Tibial nerve (tissue), 4 donors: ENCODE results near the gene RCE1. TPM values are rescaled to one million over a fixed set of nuclear protein-coding genes. Genes with fewer than 3 reads are reported as not detected.

ENCODE experiments used
- DNase-seq, 2 donors: peaks; one replicate each; pipeline ENCODE4 v3.0.0-alpha.2; 2019; ENCODE audit warnings: low spot score in 2 of 2
- H3K27ac ChIP-seq, 4 donors: fragments of 200-600 bp; sonication (generic) in 3 of 4; one replicate each; pipeline ENCODE4 v1.5.1; 2017 to 2019; ENCODE audit warnings: mild to moderate bottlenecking in 1 of 4
- H3K27me3 ChIP-seq, 2 donors: fragments of 200-600 bp; sonication (generic) in 1 of 2; one replicate each; pipeline versions ENCODE4 v1.5.1 to v1.6.0; 2017 to 2019
- H3K36me3 ChIP-seq, 3 donors: fragments of 200-600 bp; sonication (generic); one replicate each; pipeline ENCODE4 v1.5.1; 2018 to 2019
- H3K4me1 ChIP-seq, 4 donors: fragments of 200-600 bp; sonication (generic) in 3 of 4; one replicate each; pipeline ENCODE4 v1.5.1; 2017 to 2019
- H3K4me3 ChIP-seq, 4 donors: fragments of 200-600 bp; sonication (generic) in 3 of 4; one replicate each; pipeline ENCODE4 v1.5.1; 2017 to 2019; ENCODE audit warnings: mild to moderate bottlenecking in 1 of 4, moderate library complexity in 1 of 4
- H3K9me3 ChIP-seq, 4 donors: fragments of 200-600 bp; sonication (generic) in 3 of 4; one replicate each; pipeline ENCODE4 v1.5.1; 2017 to 2019
- EP300 ChIP-seq, 2 donors: sonication (generic); formaldehyde crosslinking; IDR thresholded peaks; one replicate each; pipeline ENCODE4 v1.6.1; 2017; ENCODE audit warnings: antibody characterized with exemption in 2 of 2, mild to moderate bottlenecking in 1 of 2
- POLR2A ChIP-seq, 2 donors: fragments of 450-650 bp; IDR thresholded peaks; one replicate each; pipeline ENCODE4 v1.6.1; 2017; ENCODE audit warnings: antibody characterized with exemption in 2 of 2, mild to moderate bottlenecking in 2 of 2, moderate library complexity in 2 of 2
- WGBS, 2 donors: methylation state at CpG; one replicate each; pipeline ENCODE4 v1.1.5; 2018; 5-methylcytosine and 5-hydroxymethylcytosine counted together
- total RNA-seq, 4 donors: library from RNA; depleted of rRNA; stranded (reverse); fragments of >200 nt; gene quantifications; one replicate each; pipeline ENCODE4 v1.1.0, GENCODE V29; 2016
- TF ChIP-seq, protein P1 (sequence below), 5 experiments: fragments of 200-600 bp in 3 of 5; fragments of 450-650 bp in 2 of 5; sonication (generic) in 3 of 5; IDR thresholded peaks; one replicate each; pipeline ENCODE4 v1.5.1; 2016 to 2019; ENCODE audit warnings: antibody characterized with exemption in 5 of 5, mild to moderate bottlenecking in 3 of 5, moderate library complexity in 2 of 5

RCE1 gene
- total RNA-seq, 4 donors from 2014 or later, result 18.1 to 25.8 (median 20.9) TPM

DNA sequence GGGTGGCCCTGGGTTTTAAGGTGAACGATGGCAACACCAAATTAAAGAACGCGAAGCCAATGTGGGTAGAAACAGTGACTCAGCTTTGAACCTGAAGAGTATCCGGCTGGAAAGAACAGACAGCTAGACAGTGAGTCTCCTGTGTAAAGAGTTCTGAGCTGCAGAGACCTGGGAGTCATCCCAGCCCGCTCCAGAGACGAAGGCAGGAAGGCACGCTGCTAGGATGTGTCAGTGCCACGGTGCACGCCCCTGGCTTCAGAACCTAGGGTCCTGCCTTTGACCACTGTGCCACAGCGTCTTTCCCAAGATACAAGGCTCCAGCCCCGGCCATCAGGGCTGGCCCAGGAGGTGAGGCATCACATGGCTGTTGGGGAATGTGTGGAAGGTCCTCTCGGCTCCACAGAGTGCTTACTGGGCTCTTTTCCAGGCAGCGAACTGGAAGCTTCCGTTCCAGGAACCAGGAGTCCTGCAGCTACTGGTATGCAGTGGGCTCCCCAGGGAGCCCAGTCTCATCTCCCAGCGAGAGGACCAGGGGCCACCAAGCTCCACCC is 43.5 kb downstream of the RCE1 start:
- Histone ChIP-seq H3K4me3 (no peak overlapping the region), H3K4me1 (peaks cover 0 to 32% (median 16%) of the 10 kb centered on the region in 4 donors), H3K36me3 (no peaks in the 10 kb centered on the region), H3K27ac (peak overlapping the region in 2 of 4 donors; percentile 5 to 42), H3K27me3 (no peaks in the 10 kb centered on the region), H3K9me3 (no peaks in the 10 kb centered on the region)
- DNase-seq, result no peak
- 68 to 77% methylated on average over 12 to 15 of the region's 15 CpGs for WGBS, 2 donors
- TF ChIP-seq EP300 (IDR thresholded peaks at IDR 0.05) (no peak), POLR2A (IDR thresholded peaks at IDR 0.05) (no peak)
- TF ChIP-seq, protein P1, sequence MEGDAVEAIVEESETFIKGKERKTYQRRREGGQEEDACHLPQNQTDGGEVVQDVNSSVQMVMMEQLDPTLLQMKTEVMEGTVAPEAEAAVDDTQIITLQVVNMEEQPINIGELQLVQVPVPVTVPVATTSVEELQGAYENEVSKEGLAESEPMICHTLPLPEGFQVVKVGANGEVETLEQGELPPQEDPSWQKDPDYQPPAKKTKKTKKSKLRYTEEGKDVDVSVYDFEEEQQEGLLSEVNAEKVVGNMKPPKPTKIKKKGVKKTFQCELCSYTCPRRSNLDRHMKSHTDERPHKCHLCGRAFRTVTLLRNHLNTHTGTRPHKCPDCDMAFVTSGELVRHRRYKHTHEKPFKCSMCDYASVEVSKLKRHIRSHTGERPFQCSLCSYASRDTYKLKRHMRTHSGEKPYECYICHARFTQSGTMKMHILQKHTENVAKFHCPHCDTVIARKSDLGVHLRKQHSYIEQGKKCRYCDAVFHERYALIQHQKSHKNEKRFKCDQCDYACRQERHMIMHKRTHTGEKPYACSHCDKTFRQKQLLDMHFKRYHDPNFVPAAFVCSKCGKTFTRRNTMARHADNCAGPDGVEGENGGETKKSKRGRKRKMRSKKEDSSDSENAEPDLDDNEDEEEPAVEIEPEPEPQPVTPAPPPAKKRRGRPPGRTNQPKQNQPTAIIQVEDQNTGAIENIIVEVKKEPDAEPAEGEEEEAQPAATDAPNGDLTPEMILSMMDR (IDR thresholded peaks at IDR 0.05), result no peak

DNA sequence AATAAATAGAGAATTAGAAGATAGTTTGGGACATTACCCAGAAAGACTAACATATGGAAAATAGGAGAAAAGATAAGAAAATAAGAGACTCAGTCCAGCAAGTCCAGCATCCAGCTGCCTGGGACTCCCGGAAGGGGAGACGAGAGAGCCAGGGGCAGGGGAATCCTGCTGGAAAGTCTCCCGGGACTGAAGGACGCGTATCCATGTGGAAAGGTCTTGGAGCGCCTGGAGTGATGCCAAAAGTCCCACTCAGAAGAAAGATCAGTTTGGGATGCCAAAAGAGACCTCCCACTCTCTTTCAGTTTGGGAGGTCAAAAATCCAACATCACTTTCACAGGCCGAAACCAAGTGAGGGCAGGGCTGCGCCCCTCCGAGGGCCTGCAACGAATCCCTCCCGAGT is 44.3 kb downstream of the RCE1 start:
- Histone ChIP-seq H3K4me1 (peaks cover 0 to 28% (median 13%) of the 10 kb centered on the region in 4 donors), H3K27me3 (no peaks in the 10 kb centered on the region), H3K27ac (peak overlapping the region in 1 of 4 donors; percentile 51), H3K36me3 (no peaks in the 10 kb centered on the region), H3K9me3 (no peaks in the 10 kb centered on the region), H3K4me3 (no peak overlapping the region)
- TF ChIP-seq POLR2A (IDR thresholded peaks at IDR 0.05) (no peak), EP300 (IDR thresholded peaks at IDR 0.05) (no peak)
- TF ChIP-seq, protein P1 (IDR thresholded peaks at IDR 0.05), result no peak
- DNase-seq, result no peak
- WGBS, 2 donors, result 48 to 53% methylated on average over 11 of the region's 11 CpGs

DNA sequence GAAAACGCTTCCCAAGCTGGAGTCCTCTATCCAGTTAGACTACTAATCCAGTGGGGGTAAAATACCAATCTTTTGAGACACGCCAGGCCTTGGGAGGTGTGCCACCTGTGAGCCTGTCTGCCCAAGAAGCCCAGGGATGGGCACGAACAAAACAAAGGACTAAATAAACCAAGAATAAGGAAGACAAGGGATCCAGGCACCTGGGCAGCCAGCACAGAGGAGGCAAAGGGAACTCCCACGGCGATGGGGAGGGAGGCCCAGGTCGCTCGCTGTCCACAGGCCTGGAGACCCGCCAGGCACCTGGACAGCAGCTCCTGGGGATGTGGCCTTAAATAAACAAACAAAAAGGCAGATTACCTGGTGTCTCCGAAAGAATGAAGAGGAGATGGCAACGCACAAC is 45.0 kb downstream of the RCE1 start:
- no peak for DNase-seq
- no peak overlapping the region for H3K4me3 ChIP-seq
- WGBS, 2 donors, result 93 to 95% methylated on average over 10 of the region's 10 CpGs

DNA sequence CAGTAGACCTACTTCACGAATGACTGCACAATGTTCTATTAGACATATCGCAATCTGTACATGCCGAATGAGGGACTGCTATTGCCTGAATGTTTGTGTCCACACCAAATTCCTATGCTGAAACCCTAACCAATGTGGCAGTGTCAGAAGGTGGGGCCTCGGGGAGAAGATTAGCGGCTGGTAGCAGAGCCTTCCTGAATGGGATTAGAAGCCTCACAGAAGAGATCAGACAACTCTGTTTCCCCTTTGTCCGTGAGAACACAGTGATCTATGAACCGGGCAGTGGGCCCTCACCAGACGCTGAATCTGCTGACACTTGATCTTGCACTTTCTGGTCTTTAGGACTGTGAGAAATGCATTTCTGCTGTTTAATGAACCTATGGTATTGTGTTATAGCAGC is 46.7 kb downstream of the RCE1 start:
- DNase-seq, result no peak
- Histone ChIP-seq H3K27ac (no peak overlapping the region), H3K9me3 (no peaks in the 10 kb centered on the region), H3K4me3 (no peak overlapping the region), H3K4me1 (peaks cover 0 to 26% (median 8%) of the 10 kb centered on the region in 4 donors), H3K36me3 (no peaks in the 10 kb centered on the region), H3K27me3 (no peaks in the 10 kb centered on the region)
- WGBS, 2 donors, result 62% methylated on average over 8 of the region's 8 CpGs
- no peak for TF ChIP-seq POLR2A (IDR thresholded peaks at IDR 0.05)
- no peak for TF ChIP-seq EP300 (IDR thresholded peaks at IDR 0.05)
- TF ChIP-seq, protein P1 (IDR thresholded peaks at IDR 0.05), result no peak

More for the DNA sequence above, 45.0 kb downstream of the RCE1 start:
- no peaks in the 10 kb centered on the region for H3K9me3 ChIP-seq
- H3K4me1 ChIP-seq, result peaks cover 0 to 29% (median 10%) of the 10 kb centered on the region in 4 donors
- no peaks in the 10 kb centered on the region for H3K36me3 ChIP-seq
- H3K27ac ChIP-seq, result no peak overlapping the region
- no peak for TF ChIP-seq POLR2A (IDR thresholded peaks at IDR 0.05)
- TF ChIP-seq EP300 (IDR thresholded peaks at IDR 0.05), result no peak
- TF ChIP-seq, protein P1 (IDR thresholded peaks at IDR 0.05), result no peak
- no peaks in the 10 kb centered on the region for H3K27me3 ChIP-seq

DNA sequence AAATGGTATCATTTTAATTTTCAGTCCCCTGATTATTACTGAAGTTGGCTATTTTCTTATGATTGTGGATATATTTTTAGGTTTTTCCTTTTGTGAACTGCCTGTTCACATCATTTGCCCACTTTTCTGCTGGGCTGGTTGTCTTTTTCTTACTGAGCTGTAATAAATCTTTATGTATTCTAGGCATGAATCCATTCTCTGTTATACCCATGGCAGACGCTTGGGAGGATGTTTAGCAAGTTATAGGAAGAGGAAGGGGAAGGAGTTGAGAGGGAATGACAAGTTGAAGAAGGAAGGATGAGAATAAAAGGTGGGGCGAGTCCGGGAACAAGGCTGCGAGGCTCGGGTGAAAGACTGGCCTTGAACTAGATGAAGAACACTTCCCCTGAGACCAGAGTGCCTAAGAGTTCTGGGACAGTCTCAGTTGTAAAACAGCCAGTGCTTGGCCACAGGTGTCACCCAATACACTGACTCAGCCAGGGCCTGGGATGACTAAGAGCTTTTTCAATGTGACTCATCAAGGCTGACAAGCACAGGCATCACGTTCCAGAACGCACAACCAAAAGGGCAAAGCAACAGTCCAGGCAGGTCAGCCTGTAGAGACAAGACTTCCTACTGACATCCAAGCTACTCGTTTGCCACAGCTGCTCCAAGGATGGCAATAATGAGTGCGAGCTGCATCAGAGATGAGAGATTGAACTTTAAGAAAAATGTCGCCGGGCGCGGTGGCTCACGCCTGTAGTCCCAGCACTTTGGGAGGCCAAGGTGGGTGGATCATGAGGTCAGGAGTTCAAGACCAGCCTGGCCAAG is 48.8 kb downstream of the RCE1 start:
- Histone ChIP-seq H3K36me3 (no peaks in the 10 kb centered on the region), H3K27me3 (no peaks in the 10 kb centered on the region), H3K4me1 (peaks cover 0 to 22% (median 3%) of the 10 kb centered on the region in 4 donors), H3K9me3 (no peaks in the 10 kb centered on the region), H3K4me3 (no peak overlapping the region), H3K27ac (no peak overlapping the region)
- DNase-seq, result no peak
- TF ChIP-seq POLR2A (IDR thresholded peaks at IDR 0.05), result no peak
- no peak for TF ChIP-seq EP300 (IDR thresholded peaks at IDR 0.05)
- TF ChIP-seq, protein P1 (IDR thresholded peaks at IDR 0.05), result no peak
- 77 to 78% methylated on average over 14 of the region's 14 CpGs for WGBS, 2 donors
